HG02571 (cell line): ENCODE measurements around the gene GLDN.
"Not testable (repeated sequence)": the region's sequence is repeated elsewhere in the genome, so short reads cannot be mapped to it uniquely, and the experiment has no call there.

Source experiments
- ATAC-seq: cut with Tn5 transposase; IDR thresholded peaks from one replicate; pipeline ENCODE4 v1.9.1; 2021; ENCODE audit warnings: mild to moderate bottlenecking, moderate library complexity; ENCODE audit not compliant: unreplicated experiment

Gene GLDN

GRCh38 chr15:51438526-51438925 lies 97.1 kb downstream of the GLDN start:
- no peak for ATAC-seq

GRCh38 chr15:51443282-51443914 lies 101.9 kb downstream of the GLDN start:
- ATAC-seq: no peak

- no peak for ATAC-seq
Observed at GRCh38 chr15:51444112-51444511, 102.7 kb downstream of the GLDN start.

GRCh38 chr15:51444807-51445206 lies 103.4 kb downstream of the GLDN start:
- no peak for ATAC-seq

- ATAC-seq: not testable (repeated sequence)
Observed at GRCh38 chr15:51446029-51446744, 104.7 kb downstream of the GLDN start.

GRCh38 chr15:51447855-51448621 lies 106.6 kb downstream of the GLDN start:
- ATAC-seq: no peak

GRCh38 chr15:51448622-51449399 lies 107.4 kb downstream of the GLDN start:
- no peak for ATAC-seq

- ATAC-seq: no peak
Observed at GRCh38 chr15:51450001-51450400, 108.5 kb downstream of the GLDN start.
